ENCODE data around the gene NUDT22.

GRCh38 chr11:64230985-64231365, 4.9 kb downstream of the NUDT22 start:
- TF ChIP-seq CTCF (conservative IDR thresholded peaks at IDR 0.05; ENCODE audit: low read depth, low read length): no peak
- TF ChIP-seq POLR2A (IDR thresholded peaks at IDR 0.05; ENCODE audit: low read depth, low read length): no peak
- no peak for TF ChIP-seq CEBPB (IDR thresholded peaks at IDR 0.05; ENCODE audit: low read depth, low read length)
- no peak for TF ChIP-seq RCOR1 (IDR thresholded peaks at IDR 0.05; ENCODE audit: insufficient replicate concordance, low read length)
- no peak for TF ChIP-seq MXI1 (IDR thresholded peaks at IDR 0.05; ENCODE audit: borderline replicate concordance, low read depth, low read length)
- no peak for TF ChIP-seq RAD21 (IDR thresholded peaks at IDR 0.05; ENCODE audit: low read length)
- TF ChIP-seq USF2 (IDR thresholded peaks at IDR 0.05; ENCODE audit: low read depth, low read length): no peak
- no peak for TF ChIP-seq SMC3 (IDR thresholded peaks at IDR 0.05; ENCODE audit: low read depth, low read length)
- no peak for TF ChIP-seq FOS (IDR thresholded peaks at IDR 0.05; ENCODE audit: low read depth, low read length)
- TF ChIP-seq CHD1 (IDR thresholded peaks at IDR 0.05; ENCODE audit: low read depth, low read length): no peak
- TF ChIP-seq NFE2L2 (IDR thresholded peaks at IDR 0.05; ENCODE audit: low read depth, low read length): no peak
- no peak for TF ChIP-seq MAFK (IDR thresholded peaks at IDR 0.05; ENCODE audit: low read depth, low read length)

All from IMR-90 (cell line).